Measurements from ENCODE around the gene TUBA3E.
"Not testable (repeated sequence)": the region's sequence is repeated elsewhere in the genome, so short reads cannot be mapped to it uniquely, and the experiment has no call there.

TUBA3E gene

GRCh38 chr2:130182826-130183511, 15.3 kb downstream of the TUBA3E start:
- Histone ChIP-seq H3K4me1 (ENCODE audit: control insufficient read depth, insufficient read depth, low read length, poor library complexity, severe bottlenecking) (peaks cover 12% of the 10 kb centered on the region), H3K36me3 (ENCODE audit: control insufficient read depth, insufficient read depth, low read length) (peaks cover 29% of the 10 kb centered on the region), H3K4me3 (ENCODE audit: extremely low read depth, insufficient read depth, low read length, poor library complexity, severe bottlenecking) (peak overlapping the region; percentile 86)
- not testable (repeated sequence) for H3K9me3 ChIP-seq (ENCODE audit: control insufficient read depth, low read length); H3K27ac ChIP-seq (ENCODE audit: low read depth, low read length, severe bottlenecking)
- 30 to 44% methylated on average over 9 to 18 of the region's 23 CpGs for WGBS, 2 experiments (ENCODE audit: insufficient coverage in 2 of 2)

GRCh38 chr2:130181880-130182682, 16.2 kb downstream of the TUBA3E start, which contains the start of gene MZT2B:
Gene MZT2B, plus strand, starts transcription at chr2:130182262. Its CDS starts 21 bp downstream, at chr2:130182283.
- H3K4me3 ChIP-seq (ENCODE audit: extremely low read depth, insufficient read depth, low read length, poor library complexity, severe bottlenecking) = peak within 1 kb of the TSS; percentile 86
- H3K27ac ChIP-seq (ENCODE audit: low read depth, low read length, severe bottlenecking) = peak within 1 kb of the TSS; percentile 74
- H3K4me1 ChIP-seq (ENCODE audit: control insufficient read depth, insufficient read depth, low read length, poor library complexity, severe bottlenecking); H3K9me3 ChIP-seq (ENCODE audit: control insufficient read depth, low read length): not testable (repeated sequence)
- peaks cover 34% of the 10 kb centered on the region for H3K36me3 ChIP-seq (ENCODE audit: control insufficient read depth, insufficient read depth, low read length)
- WGBS, 2 experiments (ENCODE audit: insufficient coverage in 2 of 2) = 0 to 1% methylated on average over 53 to 57 of the region's 86 CpGs

- peaks cover 10% of the 10 kb centered on the region for H3K4me1 ChIP-seq (ENCODE audit: control insufficient read depth, insufficient read depth, low read length, poor library complexity, severe bottlenecking)
Measured at GRCh38 chr2:130181325-130181879, 16.8 kb downstream of the TUBA3E start, which contains the start of gene SMPD4. Gene SMPD4, minus strand, starts transcription at chr2:130181602. Its CDS starts 5,010 bp downstream, at chr2:130176592.

DNA sequence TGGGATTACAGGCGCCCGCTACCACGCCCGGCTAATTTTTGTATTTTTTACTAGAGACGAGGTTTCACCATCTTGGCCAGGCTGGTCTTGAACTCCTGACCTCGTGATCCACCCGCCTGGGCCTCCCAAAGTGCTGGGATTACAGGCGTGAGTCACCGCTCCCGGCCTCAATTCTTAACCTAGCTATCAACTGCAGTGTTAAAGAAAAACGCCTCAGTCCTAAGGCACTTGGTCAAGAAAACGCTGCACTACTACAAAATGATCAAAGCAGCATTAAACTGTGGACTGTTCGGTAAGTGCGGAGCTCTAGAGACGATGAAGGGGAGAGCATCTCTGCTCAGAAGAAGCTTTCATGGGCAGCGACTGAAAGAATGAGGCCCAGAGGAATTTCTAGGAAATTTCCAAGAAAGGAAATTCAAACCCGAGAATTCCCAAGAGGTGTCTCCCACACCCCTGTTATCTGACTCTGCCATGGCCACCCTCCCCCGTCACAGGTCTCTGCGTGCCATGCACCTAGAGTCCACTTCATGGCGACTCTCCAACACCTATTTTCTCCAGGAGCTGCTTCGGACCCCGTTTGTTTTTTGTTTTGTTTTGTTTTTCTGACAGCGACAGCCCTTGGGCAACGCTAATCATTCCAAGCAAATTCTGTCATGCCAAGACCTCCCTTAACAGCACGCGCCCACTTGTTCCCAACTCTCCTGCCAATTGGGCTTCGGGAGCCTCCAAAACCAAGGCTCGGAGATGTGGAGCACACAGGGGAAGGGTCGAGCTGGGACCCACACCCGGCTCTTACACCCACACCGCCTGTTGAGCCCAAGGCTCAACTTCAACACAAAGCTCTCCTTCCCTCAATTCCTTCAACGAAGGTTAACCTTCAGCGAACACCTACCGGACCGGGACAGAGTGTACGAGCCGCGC, 17.6 kb downstream of the TUBA3E start:
- 23 to 24% methylated on average over 29 to 33 of the region's 38 CpGs for WGBS, 2 experiments (ENCODE audit: insufficient coverage in 2 of 2)
- H3K27ac ChIP-seq (ENCODE audit: low read depth, low read length, severe bottlenecking) = peak overlapping the region; percentile 62
- not testable (repeated sequence) for H3K4me1 ChIP-seq (ENCODE audit: control insufficient read depth, insufficient read depth, low read length, poor library complexity, severe bottlenecking); H3K9me3 ChIP-seq (ENCODE audit: control insufficient read depth, low read length)
- peak overlapping the region; percentile 86 for H3K4me3 ChIP-seq (ENCODE audit: extremely low read depth, insufficient read depth, low read length, poor library complexity, severe bottlenecking)
- H3K36me3 ChIP-seq (ENCODE audit: control insufficient read depth, insufficient read depth, low read length) = peaks cover 41% of the 10 kb centered on the region

More at GRCh38 chr2:130181325-130181879, 16.8 kb downstream of the TUBA3E start, which contains the start of gene SMPD4:
- H3K9me3 ChIP-seq (ENCODE audit: control insufficient read depth, low read length) = no peaks in the 10 kb centered on the region
- WGBS, 2 experiments (ENCODE audit: insufficient coverage in 2 of 2) = 0% methylated on average over 23 to 26 of the region's 55 CpGs
- H3K36me3 ChIP-seq (ENCODE audit: control insufficient read depth, insufficient read depth, low read length) = peaks cover 38% of the 10 kb centered on the region
- peak within 1 kb of the TSS; percentile 86 for H3K4me3 ChIP-seq (ENCODE audit: extremely low read depth, insufficient read depth, low read length, poor library complexity, severe bottlenecking)
- peak within 1 kb of the TSS; percentile 74 for H3K27ac ChIP-seq (ENCODE audit: low read depth, low read length, severe bottlenecking)

GRCh38 chr2:130174866-130175265, 23.4 kb downstream of the TUBA3E start:
- not testable (repeated sequence) for H3K4me1 ChIP-seq (ENCODE audit: control insufficient read depth, insufficient read depth, low read length, poor library complexity, severe bottlenecking); H3K4me3 ChIP-seq (ENCODE audit: extremely low read depth, insufficient read depth, low read length, poor library complexity, severe bottlenecking); H3K9me3 ChIP-seq (ENCODE audit: control insufficient read depth, low read length); H3K27ac ChIP-seq (ENCODE audit: low read depth, low read length, severe bottlenecking)
- H3K36me3 ChIP-seq (ENCODE audit: control insufficient read depth, insufficient read depth, low read length) = peaks cover 86% of the 10 kb centered on the region
- 95 to 96% methylated on average over 4 of the region's 5 CpGs for WGBS, 2 experiments (ENCODE audit: insufficient coverage in 2 of 2)

DNA sequence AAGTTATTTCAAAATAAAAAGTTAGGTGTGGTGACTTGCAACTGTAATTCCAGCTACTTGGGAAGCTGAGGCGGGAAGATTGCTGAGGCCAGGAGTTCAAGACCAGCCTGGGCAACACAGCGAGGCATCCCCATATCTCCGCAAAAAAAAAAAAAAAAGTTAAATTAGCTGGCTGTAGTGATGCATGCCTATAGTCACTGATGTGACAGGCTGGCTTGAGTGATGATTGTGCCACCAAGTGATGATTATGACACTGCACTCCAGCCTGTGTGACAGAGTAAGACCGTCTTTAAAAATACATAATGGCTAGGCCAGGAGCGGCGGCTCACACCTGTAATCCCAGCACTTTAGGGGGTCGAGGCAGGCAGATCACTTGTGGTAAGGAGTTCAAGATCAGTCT, 28.3 kb downstream of the TUBA3E start:
- H3K9me3 ChIP-seq (ENCODE audit: control insufficient read depth, low read length) = no peaks in the 10 kb centered on the region
- H3K4me3 ChIP-seq (ENCODE audit: extremely low read depth, insufficient read depth, low read length, poor library complexity, severe bottlenecking) = no peak overlapping the region
- H3K4me1 ChIP-seq (ENCODE audit: control insufficient read depth, insufficient read depth, low read length, poor library complexity, severe bottlenecking) = no peaks in the 10 kb centered on the region
- no peak overlapping the region for H3K27ac ChIP-seq (ENCODE audit: low read depth, low read length, severe bottlenecking)
- peaks cover 88% of the 10 kb centered on the region for H3K36me3 ChIP-seq (ENCODE audit: control insufficient read depth, insufficient read depth, low read length)
- 91 to 100% methylated on average over 2 to 4 of the region's 7 CpGs for WGBS, 2 experiments (ENCODE audit: insufficient coverage in 2 of 2)

DNA sequence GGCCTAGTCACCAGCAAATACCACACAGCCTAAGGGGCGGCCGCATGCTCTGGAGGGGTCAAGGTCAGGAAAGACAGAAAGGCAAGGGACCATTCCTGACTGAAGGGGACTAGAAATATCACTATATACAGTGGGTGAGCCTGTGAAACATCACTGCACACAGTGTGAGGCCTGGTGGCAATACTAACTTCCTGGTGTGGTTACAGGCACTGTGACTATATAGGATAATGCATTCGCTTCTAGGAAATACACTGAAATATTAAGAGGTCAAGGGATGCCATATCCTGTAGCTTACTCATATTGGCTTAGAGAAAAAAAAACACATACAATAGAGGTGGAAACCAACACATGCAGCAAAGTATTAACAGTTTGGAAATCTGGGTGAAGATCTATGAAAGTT, 29.1 kb downstream of the TUBA3E start:
- not testable (repeated sequence) for H3K4me3 ChIP-seq (ENCODE audit: extremely low read depth, insufficient read depth, low read length, poor library complexity, severe bottlenecking); H3K4me1 ChIP-seq (ENCODE audit: control insufficient read depth, insufficient read depth, low read length, poor library complexity, severe bottlenecking); H3K27ac ChIP-seq (ENCODE audit: low read depth, low read length, severe bottlenecking); H3K9me3 ChIP-seq (ENCODE audit: control insufficient read depth, low read length)
- WGBS, 2 experiments (ENCODE audit: insufficient coverage in 2 of 2) = 100% methylated on average over 1 of the region's 3 CpGs; no CpG with 5 or more reads in 1 of the 2 experiments
- H3K36me3 ChIP-seq (ENCODE audit: control insufficient read depth, insufficient read depth, low read length) = peaks cover 84% of the 10 kb centered on the region

DNA sequence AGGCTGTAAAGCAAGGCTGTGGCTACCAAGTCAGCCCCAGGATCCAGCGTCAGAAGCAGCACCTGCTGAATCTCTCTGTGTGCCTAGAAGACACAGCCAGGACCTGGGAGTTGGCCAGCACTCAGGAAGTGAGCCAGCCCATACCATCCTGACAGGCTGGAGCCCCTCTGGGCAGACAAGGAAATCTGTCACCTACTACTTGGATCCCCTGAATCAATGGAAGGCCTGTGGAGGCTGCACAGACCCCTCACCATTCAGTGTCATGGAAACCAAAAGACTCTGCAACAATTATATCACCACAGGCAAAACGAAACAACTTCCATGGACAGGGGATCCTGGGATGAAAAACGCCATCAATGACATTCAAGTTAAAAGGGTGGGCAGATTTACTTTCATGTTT, 31.6 kb downstream of the TUBA3E start:
- peaks cover 66% of the 10 kb centered on the region for H3K36me3 ChIP-seq (ENCODE audit: control insufficient read depth, insufficient read depth, low read length)
- not testable (repeated sequence) for H3K9me3 ChIP-seq (ENCODE audit: control insufficient read depth, low read length); H3K4me3 ChIP-seq (ENCODE audit: extremely low read depth, insufficient read depth, low read length, poor library complexity, severe bottlenecking); H3K27ac ChIP-seq (ENCODE audit: low read depth, low read length, severe bottlenecking); H3K4me1 ChIP-seq (ENCODE audit: control insufficient read depth, insufficient read depth, low read length, poor library complexity, severe bottlenecking)
- WGBS, 2 experiments (ENCODE audit: insufficient coverage in 2 of 2) = 100% methylated on average over 1 of the region's 3 CpGs

DNA sequence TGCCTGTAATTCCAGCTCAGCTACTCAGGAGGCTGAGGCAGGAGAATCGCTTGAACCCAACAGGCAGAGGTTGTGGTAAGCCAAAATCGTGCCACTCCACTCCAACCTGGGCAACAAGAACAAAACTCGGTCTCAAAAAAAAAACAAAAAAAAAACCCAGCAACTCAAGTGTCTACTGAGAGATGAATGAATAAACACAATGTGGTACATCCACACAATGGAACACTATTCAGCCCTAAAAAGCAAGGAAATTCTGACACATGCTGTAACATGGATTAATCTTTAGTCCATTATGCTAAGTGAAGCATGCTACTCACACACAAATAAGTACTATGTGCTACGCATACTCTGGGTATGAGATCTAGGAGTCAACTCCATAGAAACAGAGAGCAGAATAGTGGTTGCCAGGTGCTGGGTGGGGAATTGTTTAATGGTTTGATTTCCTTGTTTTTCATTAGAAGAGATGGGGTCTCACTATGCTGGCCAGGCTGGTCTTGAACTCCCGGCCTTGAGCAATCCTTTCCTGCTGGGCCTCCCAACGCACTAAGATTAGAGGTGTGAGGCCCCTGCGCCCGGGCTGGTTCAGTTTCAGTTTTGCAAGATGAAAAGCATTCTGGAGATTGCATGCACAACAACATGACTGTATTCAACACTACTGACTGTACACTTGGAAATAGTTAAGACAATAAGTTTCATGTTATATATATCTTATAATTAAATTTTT, 32.8 kb downstream of the TUBA3E start:
- H3K27ac ChIP-seq (ENCODE audit: low read depth, low read length, severe bottlenecking) = no peak overlapping the region
- no peak overlapping the region for H3K4me3 ChIP-seq (ENCODE audit: extremely low read depth, insufficient read depth, low read length, poor library complexity, severe bottlenecking)
- H3K9me3 ChIP-seq (ENCODE audit: control insufficient read depth, low read length) = no peaks in the 10 kb centered on the region
- peaks cover 11% of the 10 kb centered on the region for H3K4me1 ChIP-seq (ENCODE audit: control insufficient read depth, insufficient read depth, low read length, poor library complexity, severe bottlenecking)
- WGBS, 2 experiments (ENCODE audit: insufficient coverage in 2 of 2) = 90 to 100% methylated on average over 3 to 4 of the region's 8 CpGs
- H3K36me3 ChIP-seq (ENCODE audit: control insufficient read depth, insufficient read depth, low read length) = peaks cover 54% of the 10 kb centered on the region

All from mesodermal cell (in vitro differentiated cells).